Stimulated activated CD4-positive, alpha-beta T cell treated with anti-CD3 and anti-CD28 coated beads, Interleukin-4, amount 100 ng/mL, for 4 hours (primary cell): ENCODE results near the gene GFRA3.

ENCODE experiments used
- DNase-seq, 2 experiments: peaks; one replicate each; pipeline ENCODE4 v3.0.0-alpha.2; 2020

The GFRA3 gene

GRCh38 chr5:138246334-138246733, 28.1 kb downstream of the GFRA3 start:
- no peak for DNase-seq

GRCh38 chr5:138245717-138246116, 28.7 kb downstream of the GFRA3 start:
- DNase-seq, result no peak

- DNase-seq, result no peak
Observed at GRCh38 chr5:138243794-138244193, 30.6 kb downstream of the GFRA3 start.

GRCh38 chr5:138241688-138242571, 32.5 kb downstream of the GFRA3 start:
- peak in 1 of 2 experiments; percentile 2 for DNase-seq

GRCh38 chr5:138240650-138241385, 33.6 kb downstream of the GFRA3 start:
- DNase-seq, result no peak

GRCh38 chr5:138238034-138238433, 36.4 kb downstream of the GFRA3 start:
- DNase-seq, result no peak

GRCh38 chr5:138234651-138235050, 39.8 kb downstream of the GFRA3 start:
- DNase-seq, result no peak

- DNase-seq, result no peak
Observed at GRCh38 chr5:138233280-138233679, 41.1 kb downstream of the GFRA3 start.

GRCh38 chr5:138230981-138231589, 43.3 kb downstream of the GFRA3 start:
- DNase-seq, result no peak

GRCh38 chr5:138230261-138230660, 44.2 kb downstream of the GFRA3 start:
- DNase-seq, result no peak

- no peak for DNase-seq
Observed at GRCh38 chr5:138229387-138229786, 45.0 kb downstream of the GFRA3 start.

- DNase-seq, result no peak
Observed at GRCh38 chr5:138226910-138227309, 47.5 kb downstream of the GFRA3 start.

- DNase-seq, result no peak
Observed at GRCh38 chr5:138224712-138225111, 49.7 kb downstream of the GFRA3 start.

- DNase-seq, result no peak
Observed at GRCh38 chr5:138223532-138223931, 50.9 kb downstream of the GFRA3 start.

GRCh38 chr5:138216799-138217198, 57.6 kb downstream of the GFRA3 start:
- no peak for DNase-seq

- DNase-seq, result peak; percentile 75 to 89
Observed at GRCh38 chr5:138213161-138214029, 61.0 kb downstream of the GFRA3 start, which contains the start of gene CDC23. Gene CDC23, minus strand, starts transcription at chr5:138213323. Its CDS starts 11 bp downstream, at chr5:138213312.

GRCh38 chr5:138212828-138213160, 61.6 kb downstream of the GFRA3 start:
- peak in 1 of 2 experiments; percentile 2 for DNase-seq

- DNase-seq, result no peak
Observed at GRCh38 chr5:138210985-138211384, 63.4 kb downstream of the GFRA3 start.
